SHP77 (cell line): ENCODE data around the gene OTUB1.
A peak's percentile ranks its signal among the peaks of the same experiment; 100 is the strongest.
"Not testable (repeated sequence)": the region's sequence is repeated elsewhere in the genome, so short reads cannot be mapped to it uniquely, and the experiment has no call there.

Experiments used
- DNase-seq, 2 experiments: peaks; one replicate each; lab custom pipeline; 2025; lab: John Stamatoyannopoulos, UW

The OTUB1 gene, protein sequence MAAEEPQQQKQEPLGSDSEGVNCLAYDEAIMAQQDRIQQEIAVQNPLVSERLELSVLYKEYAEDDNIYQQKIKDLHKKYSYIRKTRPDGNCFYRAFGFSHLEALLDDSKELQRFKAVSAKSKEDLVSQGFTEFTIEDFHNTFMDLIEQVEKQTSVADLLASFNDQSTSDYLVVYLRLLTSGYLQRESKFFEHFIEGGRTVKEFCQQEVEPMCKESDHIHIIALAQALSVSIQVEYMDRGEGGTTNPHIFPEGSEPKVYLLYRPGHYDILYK

DNA sequence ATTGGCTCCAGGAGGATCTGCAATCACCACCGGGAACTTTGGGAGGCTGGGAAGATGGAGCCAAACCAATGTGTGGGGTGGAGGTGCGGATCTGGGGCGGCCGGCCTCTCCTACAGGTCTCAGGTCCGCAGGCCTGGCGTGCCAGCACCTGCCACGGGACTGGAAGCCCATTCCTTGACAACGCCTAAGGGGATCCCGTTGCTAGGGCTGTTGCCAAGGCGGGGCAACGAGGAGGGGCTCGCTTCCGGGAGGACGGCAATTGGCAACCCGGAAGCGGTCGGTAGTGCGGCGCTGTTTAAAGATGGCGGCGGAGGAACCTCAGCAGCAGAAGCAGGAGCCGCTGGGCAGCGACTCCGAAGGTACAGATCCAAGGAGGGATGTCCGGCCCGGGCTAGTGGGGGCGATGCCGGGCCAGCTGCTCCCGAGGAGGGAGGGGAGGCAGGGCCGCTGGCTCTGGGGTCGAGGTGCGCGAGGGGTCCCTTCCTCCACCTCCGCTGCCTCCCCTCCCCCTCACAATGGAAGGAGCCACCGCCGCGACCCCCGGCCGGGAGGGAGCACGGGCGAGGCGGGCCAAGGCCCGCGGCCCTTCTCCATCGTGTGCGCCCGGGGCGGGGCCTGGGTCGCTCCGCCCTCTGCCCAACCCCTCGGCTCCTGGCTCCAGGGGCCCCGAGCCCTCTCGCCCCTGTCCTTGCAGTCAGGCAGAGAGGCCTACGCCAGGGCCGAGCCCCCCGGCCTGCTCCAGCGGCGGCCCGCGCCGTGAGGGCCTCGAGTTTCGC is at the start of gene OTUB1:
TSS of gene OTUB1 (plus strand) at position 283 of the 776 bp plus-strand sequence. CDS start at position 302, 19 bp downstream.
- peak; percentile 95 to 98 for DNase-seq

- DNase-seq, result peak; percentile 29 to 66
These were observed 48.3 kb upstream of the OTUB1 start for GRCh38 chr11:63937713-63938478.

GRCh38 chr11:63938479-63939396 is 47.5 kb upstream of the OTUB1 start, which contains the start of gene NAA40:
Gene NAA40 (plus strand): TSS chr11:63939002. CDS start chr11:63939097, 95 bp downstream.
- DNase-seq, result peak; percentile 91 to 98

DNA sequence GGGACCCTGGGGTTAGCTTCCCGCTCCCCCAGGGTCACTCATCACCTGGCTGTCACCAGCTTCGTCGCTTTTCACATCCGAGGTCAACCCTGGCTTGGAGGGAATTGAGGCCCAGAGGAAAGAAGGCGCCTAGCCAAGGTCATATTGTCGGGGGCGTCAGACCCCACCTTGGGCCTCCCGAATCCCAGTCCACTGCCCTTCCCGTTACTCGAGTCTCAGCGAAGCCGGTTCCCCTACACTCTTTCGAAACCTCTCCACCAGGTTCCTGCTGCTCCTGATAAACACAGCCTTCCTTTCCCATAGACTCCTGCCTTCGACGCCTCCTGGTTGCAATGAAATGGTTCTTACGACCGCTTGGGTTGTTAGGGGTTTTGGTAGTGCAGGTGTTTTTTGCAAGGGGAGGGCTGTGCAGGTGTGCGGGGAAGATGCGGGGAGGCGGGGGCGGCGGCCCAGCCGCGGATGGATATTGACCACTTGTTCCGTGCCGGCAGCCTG is 46.8 kb upstream of the OTUB1 start:
- DNase-seq, result no peak

GRCh38 chr11:63940786-63941185 is 45.5 kb upstream of the OTUB1 start:
- no peak for DNase-seq

- no peak for DNase-seq
These were observed 44.3 kb upstream of the OTUB1 start for GRCh38 chr11:63941901-63942300.

DNA sequence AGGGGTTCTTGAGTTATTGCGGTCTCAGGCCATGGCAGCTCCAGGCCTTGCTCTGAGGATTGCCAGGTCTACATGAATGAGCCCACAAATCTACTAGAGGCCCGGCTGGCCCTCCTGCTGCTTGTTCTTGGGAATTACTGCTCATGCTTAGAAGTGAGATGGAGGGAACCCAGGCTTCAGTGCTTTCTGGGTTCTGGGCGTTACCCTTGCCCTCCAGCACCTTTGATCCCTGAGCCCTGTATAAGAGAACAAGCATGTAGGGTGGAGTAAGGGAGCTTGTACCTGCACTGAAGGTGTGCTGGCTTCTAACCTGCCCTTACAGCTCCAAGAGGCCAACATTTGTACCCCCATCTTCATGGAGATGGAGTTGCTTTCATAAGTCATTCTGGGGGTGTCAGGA is 43.4 kb upstream of the OTUB1 start:
- DNase-seq, result no peak

DNA sequence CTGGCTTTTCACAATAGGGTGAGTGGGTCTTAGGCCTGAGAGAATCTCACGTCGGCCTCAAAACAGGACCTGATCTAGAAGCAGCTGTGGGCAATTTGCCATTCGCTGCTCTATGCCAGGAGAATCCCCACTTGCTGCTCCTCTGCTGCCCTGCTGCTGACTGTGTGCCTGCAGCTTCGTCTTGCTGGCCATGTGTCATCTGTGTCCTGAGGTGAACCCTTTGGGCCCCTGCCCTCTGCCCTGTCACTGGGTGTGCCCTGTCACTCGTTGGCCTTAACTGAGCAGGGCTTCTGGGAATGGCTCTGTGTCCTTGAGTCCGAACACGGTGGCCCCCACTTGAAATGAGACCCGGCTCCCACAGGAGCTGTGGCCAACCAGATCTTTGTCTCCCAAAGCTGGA is 41.3 kb upstream of the OTUB1 start:
- no peak for DNase-seq

DNA sequence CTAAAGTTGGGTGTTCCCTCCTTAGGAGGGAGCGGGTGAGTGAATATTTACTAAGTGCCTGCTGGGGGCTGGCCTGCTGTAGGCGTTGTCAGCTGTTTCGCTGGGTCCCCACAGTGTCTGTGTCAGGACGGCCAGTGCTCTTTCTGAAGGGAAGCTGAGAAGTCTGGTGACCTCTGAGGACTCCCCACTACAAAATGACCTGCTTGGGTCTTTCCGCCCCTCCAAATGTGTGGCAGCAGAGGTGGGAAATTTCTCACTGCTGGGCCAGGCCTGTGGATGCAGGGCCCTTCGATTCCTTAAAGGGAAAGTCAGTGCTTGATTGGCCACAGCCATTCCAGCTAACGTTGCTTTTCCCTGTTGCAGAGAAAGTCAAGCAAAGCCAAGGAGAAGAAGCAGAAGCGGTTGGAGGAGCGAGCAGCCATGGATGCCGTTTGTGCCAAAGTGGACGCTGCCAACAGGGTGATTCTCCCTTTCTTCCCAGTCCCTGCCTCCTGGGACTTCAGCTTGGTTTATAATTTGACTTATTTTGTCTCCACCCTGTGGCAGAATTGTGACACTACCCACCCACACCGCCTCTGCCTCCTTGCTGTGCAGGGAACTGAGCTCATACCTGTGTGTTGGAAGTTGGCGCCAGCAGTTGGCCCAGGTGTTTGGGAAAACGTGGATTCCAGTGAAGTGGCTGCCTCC is 40.6 kb upstream of the OTUB1 start:
- DNase-seq, result peak; percentile 60 to 61

- no peak for DNase-seq
These were observed 34.3 kb upstream of the OTUB1 start for GRCh38 chr11:63951779-63952536.

GRCh38 chr11:63952570-63952969 is 33.7 kb upstream of the OTUB1 start:
- no peak for DNase-seq

- no peak for DNase-seq
These were observed 28.2 kb upstream of the OTUB1 start for GRCh38 chr11:63958008-63958407.

DNA sequence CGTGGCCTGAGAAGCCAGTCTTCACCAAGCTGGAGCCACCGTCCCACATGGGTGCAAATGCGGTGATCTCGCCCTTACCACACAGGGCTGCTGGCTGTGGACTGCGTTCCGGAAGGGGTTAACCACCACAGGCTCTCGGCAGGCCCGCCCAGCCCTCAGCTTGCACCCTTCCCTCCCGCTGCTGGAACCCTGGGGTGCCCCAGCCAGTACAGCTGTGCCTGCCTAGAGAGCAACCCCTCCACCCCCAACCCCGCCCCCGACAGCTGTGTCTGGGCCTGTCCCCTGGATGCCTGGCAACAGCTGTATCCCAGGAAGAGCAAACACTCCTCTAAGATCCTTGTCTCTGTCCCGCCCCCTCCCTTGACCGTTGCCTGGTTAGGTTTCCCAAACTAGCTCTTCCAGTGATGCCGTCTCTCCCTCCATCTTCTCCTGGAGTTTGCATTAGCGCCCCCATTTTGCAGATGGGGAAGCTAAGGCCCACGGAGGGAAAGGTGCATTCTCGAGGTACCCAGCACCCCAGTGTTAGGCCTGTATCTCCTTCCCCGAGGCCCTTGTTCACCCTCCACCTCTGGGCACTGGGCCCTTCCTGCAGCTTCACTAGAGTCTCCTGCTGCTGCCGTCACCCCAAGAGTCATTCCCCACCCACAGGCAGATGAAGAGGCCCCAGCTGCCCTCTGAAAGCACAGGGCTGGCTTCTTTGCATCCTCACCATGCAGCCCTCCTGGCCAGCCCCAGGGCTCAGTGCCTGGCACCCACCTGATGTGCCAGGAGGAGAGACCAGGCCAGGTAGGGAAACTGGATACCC is 24.4 kb upstream of the OTUB1 start:
- DNase-seq, result peak; percentile 50 to 61

GRCh38 chr11:63963895-63964294 is 22.3 kb upstream of the OTUB1 start:
- DNase-seq, result not testable (repeated sequence)

DNA sequence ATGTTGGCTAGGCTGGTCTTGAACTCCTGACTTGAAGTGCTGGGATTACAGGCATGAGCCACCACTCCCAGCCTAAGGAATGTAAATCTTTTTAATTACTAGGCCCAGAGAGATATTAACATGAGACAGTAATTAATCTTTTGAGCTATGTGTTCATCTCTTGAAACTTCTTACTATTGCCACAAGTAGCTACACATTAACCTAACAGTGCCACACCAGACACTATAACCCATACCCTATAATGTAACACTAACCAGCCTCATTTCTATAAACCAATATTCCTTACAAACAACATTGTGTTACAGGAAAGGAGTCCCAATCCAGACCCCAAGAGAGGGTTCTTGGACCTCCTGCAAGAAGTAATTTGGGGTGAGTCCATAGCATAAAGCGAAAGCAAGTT is 19.8 kb upstream of the OTUB1 start:
- DNase-seq, result no peak

DNA sequence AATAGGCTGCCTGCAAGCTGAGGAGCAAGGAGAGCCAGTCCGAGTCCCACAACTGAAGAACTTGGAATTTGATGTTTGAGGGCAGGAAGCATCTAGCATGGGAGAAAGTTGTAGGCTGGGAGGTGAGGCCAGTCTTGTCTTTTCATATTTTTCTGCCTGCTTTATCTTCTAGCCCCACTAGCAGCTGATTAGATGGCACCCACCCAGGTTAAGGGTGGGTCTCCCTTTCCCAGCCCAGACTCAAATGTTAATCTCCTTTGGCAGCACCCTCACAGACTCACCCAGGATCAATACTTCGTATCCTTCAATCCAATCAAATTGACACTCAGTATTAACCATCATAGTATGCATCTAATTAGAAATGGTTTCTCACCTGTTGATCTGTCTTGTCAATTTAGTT is 16.8 kb upstream of the OTUB1 start:
- DNase-seq, result no peak

GRCh38 chr11:63970902-63971301 is 15.3 kb upstream of the OTUB1 start:
- no peak for DNase-seq

GRCh38 chr11:63973912-63974258 is 12.4 kb upstream of the OTUB1 start:
- DNase-seq, result not testable (repeated sequence)
